Stimulated activated CD4-positive, alpha-beta T cell treated with anti-CD3 and anti-CD28 coated beads, TNF-alpha, amount 100 ng/mL, for 4 hours (primary cell): ENCODE measurements around the gene XRCC2.
"Not testable (repeated sequence)": the region's sequence is repeated elsewhere in the genome, so short reads cannot be mapped to it uniquely, and the experiment has no call there.

Experiments used
- DNase-seq, 3 experiments: peaks; one replicate each; pipeline ENCODE4 v3.0.0-alpha.2; 2020; ENCODE audit warnings: low read depth in 3 of 3

The XRCC2 gene

DNA sequence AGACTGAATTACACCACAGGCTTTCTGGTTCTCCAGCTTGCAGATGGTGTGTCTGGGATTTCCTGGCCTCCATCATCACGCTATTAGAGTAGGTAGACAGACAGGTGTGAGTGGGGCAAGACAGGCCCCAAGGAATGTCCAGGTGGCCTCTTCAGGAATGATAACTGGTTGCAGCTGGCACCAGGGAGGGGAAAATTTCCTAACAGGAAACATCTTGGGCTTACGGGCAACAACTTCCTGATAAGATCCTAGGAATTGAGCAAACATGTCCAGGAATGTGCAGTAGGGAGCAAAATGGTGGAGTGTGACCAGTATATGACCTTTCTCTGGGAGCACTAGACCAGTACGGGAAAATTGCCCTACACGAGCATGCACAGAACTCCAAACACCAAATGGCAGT lies 11.3 kb downstream of the XRCC2 start:
- DNase-seq = no peak

DNA sequence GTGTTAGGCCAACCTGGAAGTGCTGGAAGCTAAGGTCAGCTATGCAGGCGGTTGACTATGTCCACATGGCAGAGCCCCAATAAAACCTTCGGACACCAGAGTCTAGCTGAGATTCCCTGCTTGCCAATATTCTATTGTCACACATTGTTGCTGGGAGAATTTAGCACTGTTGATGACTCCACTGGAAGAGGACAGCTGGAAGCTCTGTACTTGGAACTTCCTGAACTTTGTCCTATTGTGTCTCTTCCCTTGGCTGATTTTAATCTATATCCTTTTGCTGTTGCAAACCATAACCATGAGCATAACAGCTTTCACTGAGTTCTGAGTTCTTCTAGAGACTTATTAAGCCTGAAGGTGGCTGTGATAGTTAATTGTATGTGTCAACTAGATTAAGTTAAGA lies 12.0 kb downstream of the XRCC2 start:
- DNase-seq = no peak

DNA sequence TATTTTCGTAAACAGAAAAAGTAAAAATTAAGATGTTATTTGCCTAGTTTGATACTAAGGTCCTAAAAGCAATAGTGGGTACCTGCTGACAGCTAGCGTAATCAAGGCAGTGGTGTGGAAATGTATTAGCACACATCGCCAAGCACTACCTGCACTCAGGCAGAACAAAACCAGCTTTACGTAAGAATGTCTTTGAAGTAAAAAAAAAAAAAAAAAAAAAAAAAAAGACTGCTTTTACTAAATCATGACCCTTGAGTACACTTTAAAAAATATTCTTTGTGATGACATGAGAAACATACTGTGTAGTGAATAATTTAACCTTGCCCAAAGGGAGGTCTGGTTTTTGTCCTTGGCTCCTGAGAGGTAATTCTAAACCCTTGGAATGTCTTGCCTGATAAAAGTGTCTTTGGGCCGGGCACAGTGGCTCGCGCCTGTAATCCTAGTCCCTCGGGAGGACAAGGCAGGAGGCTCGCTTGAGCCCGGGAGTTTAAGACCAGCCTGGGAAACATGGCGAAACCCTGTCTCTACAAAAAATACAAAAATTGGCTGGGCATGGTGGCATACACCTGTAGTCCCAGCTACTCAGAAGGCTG lies 12.7 kb downstream of the XRCC2 start:
- DNase-seq = no peak

GRCh38 chr7:152661479-152661878 lies 14.5 kb downstream of the XRCC2 start:
- no peak for DNase-seq

- no peak for DNase-seq
Observed at GRCh38 chr7:152660021-152660420, 15.9 kb downstream of the XRCC2 start.

DNA sequence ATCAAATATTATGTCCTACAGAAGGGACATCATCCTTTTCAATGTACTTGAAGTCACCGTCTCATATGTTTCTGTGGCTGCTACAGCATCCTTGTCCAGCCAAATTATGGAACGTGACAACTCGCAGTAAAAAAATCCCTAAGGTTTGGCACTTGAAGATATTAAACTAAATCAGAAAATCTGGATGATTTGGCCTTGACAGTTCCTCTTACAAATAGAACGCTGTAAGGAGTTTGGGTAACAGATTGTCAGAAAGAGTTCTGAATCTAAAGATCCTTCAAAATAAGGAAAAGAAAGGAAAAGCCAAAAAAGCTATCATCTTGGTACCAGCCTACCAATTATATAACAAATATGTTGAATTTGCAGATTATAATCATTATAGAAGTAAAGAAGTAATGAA lies 21.0 kb downstream of the XRCC2 start:
- DNase-seq = no peak

- DNase-seq = no peak
Observed at GRCh38 chr7:152649220-152649619, 26.7 kb downstream of the XRCC2 start.

DNA sequence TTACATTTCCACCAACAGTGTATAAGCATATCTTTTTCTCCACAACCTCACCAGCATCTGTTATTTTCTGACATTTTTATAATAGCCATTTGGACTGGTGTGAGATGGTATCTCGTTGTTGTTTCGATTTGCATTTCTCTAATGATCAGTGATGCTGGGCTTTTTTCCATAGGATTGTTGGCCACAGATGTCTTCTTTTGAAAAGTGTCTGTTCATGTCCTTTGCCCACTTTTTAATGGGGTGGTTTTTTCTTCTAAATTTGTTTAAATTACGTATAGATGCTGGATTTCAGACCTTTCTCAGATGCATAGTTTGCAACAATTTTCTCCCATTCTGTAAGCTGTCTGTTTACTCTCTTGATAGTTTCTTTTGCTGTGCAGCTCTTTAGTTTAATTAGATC lies 28.9 kb downstream of the XRCC2 start:
- no peak for DNase-seq

- not testable (repeated sequence) for DNase-seq
Observed at GRCh38 chr7:152646579-152646978, 29.4 kb downstream of the XRCC2 start.

DNA sequence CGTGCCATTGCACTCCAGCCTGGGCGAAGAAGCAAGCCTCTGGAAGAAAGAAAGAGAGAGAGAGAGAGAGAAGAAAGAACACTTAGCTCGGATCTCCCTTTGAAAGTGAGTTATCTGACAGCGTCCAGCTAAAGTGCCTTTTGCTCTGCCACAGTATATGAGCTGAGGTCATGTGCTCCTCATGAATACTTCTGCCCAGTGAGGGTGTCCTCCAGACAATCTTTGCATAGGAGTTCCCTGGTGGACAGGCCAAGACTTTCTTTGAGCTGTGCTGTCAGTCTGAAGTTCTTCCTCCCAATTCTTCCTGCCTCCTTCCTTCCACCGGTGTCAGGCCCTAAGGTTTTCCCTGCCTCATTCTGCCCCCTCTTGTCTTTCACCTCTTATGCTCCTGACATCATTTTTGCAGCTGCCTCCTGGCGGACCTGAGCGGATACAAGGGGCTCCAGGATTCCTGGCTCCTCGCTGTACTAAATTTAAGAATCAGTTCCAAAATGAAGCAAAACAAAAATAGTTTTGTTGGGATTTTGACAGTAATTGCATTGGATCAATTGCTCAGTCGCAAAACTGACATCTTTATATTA lies 31.9 kb downstream of the XRCC2 start:
- no peak for DNase-seq

DNA sequence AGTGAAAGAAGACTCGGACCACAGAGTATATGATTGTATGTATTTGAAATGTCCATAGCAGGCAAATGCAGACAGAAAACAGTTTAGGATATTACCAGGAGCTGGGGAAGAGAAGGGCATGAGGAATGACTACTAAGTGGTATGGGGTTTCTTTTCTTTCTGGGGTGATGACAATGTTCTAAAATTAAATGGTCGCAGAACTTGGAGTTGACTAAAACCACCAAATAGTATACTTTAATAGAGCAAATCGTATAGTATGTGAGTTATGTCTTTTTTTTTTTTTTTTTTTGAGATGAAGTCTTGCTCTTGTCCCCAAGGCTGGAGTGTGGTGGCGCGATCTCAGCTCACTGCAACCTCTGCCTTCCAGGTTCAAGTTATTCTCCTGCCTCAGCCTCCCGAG lies 34.6 kb downstream of the XRCC2 start:
- DNase-seq = no peak

GRCh38 chr7:152640829-152641228 lies 35.1 kb downstream of the XRCC2 start:
- DNase-seq = no peak

GRCh38 chr7:152637920-152638580 lies 37.9 kb downstream of the XRCC2 start:
- no peak for DNase-seq

GRCh38 chr7:152637161-152637560 lies 38.8 kb downstream of the XRCC2 start:
- no peak for DNase-seq

- no peak for DNase-seq
Observed at GRCh38 chr7:152636441-152636840, 39.5 kb downstream of the XRCC2 start.

DNA sequence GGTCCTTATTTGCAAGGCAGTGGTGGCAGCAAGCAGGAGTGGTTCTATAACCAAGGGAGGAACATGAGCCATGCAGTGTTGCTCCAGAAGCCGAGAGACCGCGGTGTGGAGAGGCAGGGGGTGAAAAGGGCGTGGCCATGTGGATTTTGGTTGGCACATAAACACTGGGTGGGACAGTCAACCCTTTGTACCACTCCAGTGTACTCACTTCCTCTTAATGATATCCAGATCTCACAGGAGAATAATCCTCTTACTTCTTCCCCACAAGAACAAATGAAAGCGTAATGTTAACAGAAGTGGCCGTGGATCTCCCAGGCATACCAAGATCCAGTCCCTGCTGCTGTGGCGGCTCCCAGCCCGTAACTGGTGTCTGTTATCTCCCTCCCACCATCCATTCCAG lies 42.4 kb downstream of the XRCC2 start:
- no peak for DNase-seq

DNA sequence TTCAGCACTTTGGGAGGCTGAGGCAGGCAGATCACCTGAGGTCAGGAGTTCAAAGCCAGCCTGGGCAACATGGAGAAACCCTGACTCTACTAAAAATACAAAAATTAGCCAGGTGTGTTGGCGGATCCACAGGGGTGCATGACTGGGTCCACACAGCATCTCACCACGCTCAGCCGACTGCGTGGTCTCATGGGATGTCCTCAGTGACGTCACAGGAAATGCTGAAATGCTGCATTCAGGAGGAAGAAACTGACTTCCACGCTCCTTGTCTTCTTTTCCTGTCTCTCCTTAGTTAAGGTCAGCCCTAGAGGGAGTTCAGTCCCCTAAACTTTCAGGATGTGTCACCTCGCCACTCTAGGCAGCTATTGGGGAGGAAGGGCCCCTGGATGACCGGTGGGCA lies 42.9 kb downstream of the XRCC2 start:
- DNase-seq = no peak

GRCh38 chr7:152628772-152629171 lies 47.2 kb downstream of the XRCC2 start:
- not testable (repeated sequence) for DNase-seq

GRCh38 chr7:152624228-152624627 lies 51.7 kb downstream of the XRCC2 start:
- DNase-seq = no peak

- no peak for DNase-seq
Observed at GRCh38 chr7:152621426-152621825, 54.5 kb downstream of the XRCC2 start.

DNA sequence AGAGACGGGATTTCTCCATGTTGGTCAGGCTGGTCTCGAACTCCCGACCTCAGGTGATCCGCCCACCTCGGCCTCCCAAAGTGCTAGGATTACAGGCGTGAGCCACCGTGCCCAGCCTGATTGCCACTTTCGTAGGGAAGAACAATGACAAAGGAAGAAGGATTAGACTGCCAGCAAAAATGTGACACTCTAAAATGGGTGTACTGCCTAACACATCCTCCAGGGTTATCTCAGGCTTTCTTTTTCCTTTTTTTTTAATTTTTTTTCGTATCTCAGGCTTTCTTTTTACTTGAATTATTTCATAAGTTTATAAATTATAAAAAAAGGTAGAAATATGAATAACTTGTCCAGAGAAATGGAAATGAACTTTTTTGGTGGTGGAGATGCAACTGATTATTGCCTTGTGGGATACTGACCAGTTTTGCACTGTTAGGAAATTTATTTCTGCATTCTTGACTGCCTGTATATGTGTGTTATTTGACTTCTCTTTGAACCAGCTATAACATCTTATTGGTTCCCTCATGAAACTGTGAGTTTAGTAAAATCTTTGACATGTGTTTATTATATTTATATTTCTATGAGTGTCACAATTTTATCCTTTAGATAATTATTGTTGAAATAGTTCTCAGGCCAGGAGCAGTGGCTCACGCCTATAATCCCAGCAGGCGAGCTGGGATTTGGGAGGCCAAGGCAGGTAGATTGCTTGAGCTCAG lies 56.8 kb downstream of the XRCC2 start:
- DNase-seq = no peak

GRCh38 chr7:152618427-152618826 lies 57.5 kb downstream of the XRCC2 start:
- no peak for DNase-seq

DNA sequence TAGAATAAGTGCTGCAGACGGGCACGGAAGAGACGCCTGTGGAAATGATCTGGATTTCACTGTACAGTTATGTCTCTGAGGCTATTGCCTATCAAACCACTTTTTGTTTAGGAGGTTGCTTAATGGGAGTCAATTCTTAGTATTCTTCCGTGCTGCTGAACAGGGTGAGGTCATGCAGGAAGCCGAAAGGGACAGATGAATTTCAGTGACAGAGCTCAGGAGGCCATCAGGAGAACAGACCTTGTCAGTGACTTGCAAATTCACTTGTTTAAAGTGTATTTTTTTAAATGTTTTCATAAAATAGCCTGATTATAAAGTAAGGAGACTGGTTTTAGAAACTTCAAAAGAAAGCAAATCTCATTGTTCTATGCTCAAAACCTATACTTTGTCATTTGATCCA lies 58.9 kb downstream of the XRCC2 start:
- DNase-seq = no peak
